ENCODE results near the gene PTPRS.

DNA sequence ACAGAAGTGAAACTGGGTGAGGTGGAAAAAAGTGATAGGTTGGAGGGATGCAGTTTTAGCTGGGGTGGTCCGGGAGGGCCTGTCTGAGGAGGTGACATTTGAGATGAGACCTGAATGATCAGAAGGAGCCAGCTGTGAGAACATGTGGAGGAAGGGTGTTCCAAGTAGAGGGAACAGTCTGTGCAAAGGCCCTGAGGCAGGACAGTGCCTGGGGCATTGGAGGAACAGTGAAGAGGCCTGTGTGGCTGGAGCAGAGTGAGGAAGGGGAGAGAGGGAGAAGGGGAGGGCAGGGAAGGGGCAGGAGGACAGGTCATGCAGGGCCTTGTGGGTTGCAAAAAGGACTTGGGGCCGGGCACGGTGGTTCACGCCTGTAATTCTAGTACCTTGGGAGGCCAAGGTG lies 36.3 kb upstream of the PTPRS start:
- TF ChIP-seq EP300 (IDR thresholded peaks at IDR 0.05; ENCODE audit: low read depth in 2 of 2, low read length in 2 of 2) (no peak), EP300 (CRISPR knock-in tag; IDR thresholded peaks at IDR 0.05; ENCODE audit: borderline replicate concordance) (no peak), CBX1 (IDR thresholded peaks at IDR 0.05; ENCODE audit: low read depth) (no peak), SP2 (CRISPR knock-in tag; IDR thresholded peaks at IDR 0.05) (no peak), EZH2 (conservative IDR thresholded peaks at IDR 0.05; ENCODE audit: low read depth, low read length) (no peak), SMARCC2 (IDR thresholded peaks at IDR 0.05) (no peak), JUNB (CRISPR knock-in tag; IDR thresholded peaks at IDR 0.05; ENCODE audit: borderline replicate concordance) (no peak), HDAC6 (IDR thresholded peaks at IDR 0.05; ENCODE audit: low read depth, low read length) (no peak), ESRRA (CRISPR knock-in tag; IDR thresholded peaks at IDR 0.05; ENCODE audit: low read depth) (no peak), HDAC1 (CRISPR knock-in tag; IDR thresholded peaks at IDR 0.05) (no peak)
- TF ChIP-seq, protein P1, sequence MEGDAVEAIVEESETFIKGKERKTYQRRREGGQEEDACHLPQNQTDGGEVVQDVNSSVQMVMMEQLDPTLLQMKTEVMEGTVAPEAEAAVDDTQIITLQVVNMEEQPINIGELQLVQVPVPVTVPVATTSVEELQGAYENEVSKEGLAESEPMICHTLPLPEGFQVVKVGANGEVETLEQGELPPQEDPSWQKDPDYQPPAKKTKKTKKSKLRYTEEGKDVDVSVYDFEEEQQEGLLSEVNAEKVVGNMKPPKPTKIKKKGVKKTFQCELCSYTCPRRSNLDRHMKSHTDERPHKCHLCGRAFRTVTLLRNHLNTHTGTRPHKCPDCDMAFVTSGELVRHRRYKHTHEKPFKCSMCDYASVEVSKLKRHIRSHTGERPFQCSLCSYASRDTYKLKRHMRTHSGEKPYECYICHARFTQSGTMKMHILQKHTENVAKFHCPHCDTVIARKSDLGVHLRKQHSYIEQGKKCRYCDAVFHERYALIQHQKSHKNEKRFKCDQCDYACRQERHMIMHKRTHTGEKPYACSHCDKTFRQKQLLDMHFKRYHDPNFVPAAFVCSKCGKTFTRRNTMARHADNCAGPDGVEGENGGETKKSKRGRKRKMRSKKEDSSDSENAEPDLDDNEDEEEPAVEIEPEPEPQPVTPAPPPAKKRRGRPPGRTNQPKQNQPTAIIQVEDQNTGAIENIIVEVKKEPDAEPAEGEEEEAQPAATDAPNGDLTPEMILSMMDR (CRISPR knock-in tag; IDR thresholded peaks at IDR 0.05): no peak
- TF ChIP-seq, protein P2, sequence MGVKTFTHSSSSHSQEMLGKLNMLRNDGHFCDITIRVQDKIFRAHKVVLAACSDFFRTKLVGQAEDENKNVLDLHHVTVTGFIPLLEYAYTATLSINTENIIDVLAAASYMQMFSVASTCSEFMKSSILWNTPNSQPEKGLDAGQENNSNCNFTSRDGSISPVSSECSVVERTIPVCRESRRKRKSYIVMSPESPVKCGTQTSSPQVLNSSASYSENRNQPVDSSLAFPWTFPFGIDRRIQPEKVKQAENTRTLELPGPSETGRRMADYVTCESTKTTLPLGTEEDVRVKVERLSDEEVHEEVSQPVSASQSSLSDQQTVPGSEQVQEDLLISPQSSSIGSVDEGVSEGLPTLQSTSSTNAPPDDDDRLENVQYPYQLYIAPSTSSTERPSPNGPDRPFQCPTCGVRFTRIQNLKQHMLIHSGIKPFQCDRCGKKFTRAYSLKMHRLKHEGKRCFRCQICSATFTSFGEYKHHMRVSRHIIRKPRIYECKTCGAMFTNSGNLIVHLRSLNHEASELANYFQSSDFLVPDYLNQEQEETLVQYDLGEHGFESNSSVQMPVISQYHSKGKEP (CRISPR knock-in tag; IDR thresholded peaks at IDR 0.05): no peak
- TF ChIP-seq, protein P3, sequence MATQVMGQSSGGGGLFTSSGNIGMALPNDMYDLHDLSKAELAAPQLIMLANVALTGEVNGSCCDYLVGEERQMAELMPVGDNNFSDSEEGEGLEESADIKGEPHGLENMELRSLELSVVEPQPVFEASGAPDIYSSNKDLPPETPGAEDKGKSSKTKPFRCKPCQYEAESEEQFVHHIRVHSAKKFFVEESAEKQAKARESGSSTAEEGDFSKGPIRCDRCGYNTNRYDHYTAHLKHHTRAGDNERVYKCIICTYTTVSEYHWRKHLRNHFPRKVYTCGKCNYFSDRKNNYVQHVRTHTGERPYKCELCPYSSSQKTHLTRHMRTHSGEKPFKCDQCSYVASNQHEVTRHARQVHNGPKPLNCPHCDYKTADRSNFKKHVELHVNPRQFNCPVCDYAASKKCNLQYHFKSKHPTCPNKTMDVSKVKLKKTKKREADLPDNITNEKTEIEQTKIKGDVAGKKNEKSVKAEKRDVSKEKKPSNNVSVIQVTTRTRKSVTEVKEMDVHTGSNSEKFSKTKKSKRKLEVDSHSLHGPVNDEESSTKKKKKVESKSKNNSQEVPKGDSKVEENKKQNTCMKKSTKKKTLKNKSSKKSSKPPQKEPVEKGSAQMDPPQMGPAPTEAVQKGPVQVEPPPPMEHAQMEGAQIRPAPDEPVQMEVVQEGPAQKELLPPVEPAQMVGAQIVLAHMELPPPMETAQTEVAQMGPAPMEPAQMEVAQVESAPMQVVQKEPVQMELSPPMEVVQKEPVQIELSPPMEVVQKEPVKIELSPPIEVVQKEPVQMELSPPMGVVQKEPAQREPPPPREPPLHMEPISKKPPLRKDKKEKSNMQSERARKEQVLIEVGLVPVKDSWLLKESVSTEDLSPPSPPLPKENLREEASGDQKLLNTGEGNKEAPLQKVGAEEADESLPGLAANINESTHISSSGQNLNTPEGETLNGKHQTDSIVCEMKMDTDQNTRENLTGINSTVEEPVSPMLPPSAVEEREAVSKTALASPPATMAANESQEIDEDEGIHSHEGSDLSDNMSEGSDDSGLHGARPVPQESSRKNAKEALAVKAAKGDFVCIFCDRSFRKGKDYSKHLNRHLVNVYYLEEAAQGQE (IDR thresholded peaks at IDR 0.05; ENCODE audit: borderline replicate concordance in 1 of 2, low read depth in 1 of 2, low read length in 2 of 2): no peak

Measured in HepG2 (cell line).